Muscle layer of duodenum (tissue), 2 donors: ENCODE measurements around the gene C16orf86.

ENCODE experiments used
- H3K27ac ChIP-seq: one replicate; pipeline ENCODE4 v1.7.0; 2013; ENCODE audit warnings: mild to moderate bottlenecking, low read length
- H3K27me3 ChIP-seq: one replicate; pipeline ENCODE4 v1.7.0; 2013; ENCODE audit warnings: low read depth, mild to moderate bottlenecking, control low read depth, low read length
- H3K36me3 ChIP-seq, 2 donors: one replicate each; pipeline ENCODE4 v1.7.0; 2013; ENCODE audit warnings: low read length in 2 of 2, control low read depth in 1 of 2, mild to moderate bottlenecking in 1 of 2; ENCODE audit not compliant: insufficient read depth in 2 of 2, control insufficient read depth in 1 of 2
- H3K4me1 ChIP-seq, 2 donors: one replicate each; pipeline ENCODE4 v1.7.0; 2013; ENCODE audit warnings: low read length in 2 of 2, mild to moderate bottlenecking in 2 of 2, control low read depth in 1 of 2, moderate library complexity in 1 of 2; ENCODE audit not compliant: insufficient read depth in 2 of 2, control insufficient read depth in 1 of 2
- H3K4me3 ChIP-seq, 2 donors: one replicate each; pipeline ENCODE4 v1.7.0; 2013; ENCODE audit warnings: low read length in 2 of 2, low read depth in 1 of 2, mild to moderate bottlenecking in 1 of 2
- H3K9me3 ChIP-seq, 2 donors: one replicate each; pipeline ENCODE4 v1.7.0; 2013; ENCODE audit warnings: low read length in 2 of 2, control low read depth in 1 of 2, mild to moderate bottlenecking in 1 of 2; ENCODE audit not compliant: control insufficient read depth in 1 of 2
- donor health status: healthy.

Gene C16orf86

GRCh38 chr16:67702130-67702529 is 35.5 kb downstream of the C16orf86 start:
- no peaks in the 10 kb centered on the region for H3K9me3 ChIP-seq
- no peaks in the 10 kb centered on the region for H3K4me1 ChIP-seq
- no peaks in the 10 kb centered on the region for H3K27me3 ChIP-seq
- H3K4me3 ChIP-seq: no peak overlapping the region
- no peaks in the 10 kb centered on the region for H3K36me3 ChIP-seq
- no peak overlapping the region for H3K27ac ChIP-seq

GRCh38 chr16:67703626-67704025 is 37.0 kb downstream of the C16orf86 start:
- H3K36me3 ChIP-seq: no peaks in the 10 kb centered on the region
- H3K4me3 ChIP-seq: no peak overlapping the region
- no peak overlapping the region for H3K27ac ChIP-seq
- H3K9me3 ChIP-seq: no peaks in the 10 kb centered on the region
- no peaks in the 10 kb centered on the region for H3K27me3 ChIP-seq
- no peaks in the 10 kb centered on the region for H3K4me1 ChIP-seq

GRCh38 chr16:67704110-67704509 is 37.5 kb downstream of the C16orf86 start:
- H3K27ac ChIP-seq: no peak overlapping the region
- H3K9me3 ChIP-seq: no peaks in the 10 kb centered on the region

DNA sequence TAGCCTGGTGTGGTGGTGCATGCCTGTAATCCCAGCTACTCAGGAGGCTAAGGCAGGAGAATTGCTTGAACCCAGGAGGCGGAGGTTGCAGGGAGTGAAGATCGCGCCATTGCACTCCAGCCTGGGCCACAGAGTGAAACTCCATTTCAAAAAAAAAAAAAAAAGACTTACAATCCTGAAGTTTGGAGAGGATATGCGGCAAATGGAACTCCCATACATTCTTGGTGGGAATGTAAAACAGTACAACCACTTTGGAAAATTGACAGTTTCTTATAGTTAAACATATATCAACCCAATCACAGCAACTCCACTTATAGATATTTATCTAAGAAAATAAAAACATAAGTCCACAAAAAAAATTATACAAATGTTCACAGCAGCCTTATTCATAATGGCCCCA is 40.6 kb downstream of the C16orf86 start:
- Histone ChIP-seq H3K4me3 (no peak overlapping the region), H3K9me3 (no peaks in the 10 kb centered on the region), H3K27ac (no peak overlapping the region), H3K27me3 (no peaks in the 10 kb centered on the region), H3K36me3 (no peaks in the 10 kb centered on the region), H3K4me1 (no peaks in the 10 kb centered on the region)

More at GRCh38 chr16:67704110-67704509, 37.5 kb downstream of the C16orf86 start:
- no peak overlapping the region for H3K4me3 ChIP-seq
- no peaks in the 10 kb centered on the region for H3K27me3 ChIP-seq
- no peaks in the 10 kb centered on the region for H3K4me1 ChIP-seq
- H3K36me3 ChIP-seq: no peaks in the 10 kb centered on the region

DNA sequence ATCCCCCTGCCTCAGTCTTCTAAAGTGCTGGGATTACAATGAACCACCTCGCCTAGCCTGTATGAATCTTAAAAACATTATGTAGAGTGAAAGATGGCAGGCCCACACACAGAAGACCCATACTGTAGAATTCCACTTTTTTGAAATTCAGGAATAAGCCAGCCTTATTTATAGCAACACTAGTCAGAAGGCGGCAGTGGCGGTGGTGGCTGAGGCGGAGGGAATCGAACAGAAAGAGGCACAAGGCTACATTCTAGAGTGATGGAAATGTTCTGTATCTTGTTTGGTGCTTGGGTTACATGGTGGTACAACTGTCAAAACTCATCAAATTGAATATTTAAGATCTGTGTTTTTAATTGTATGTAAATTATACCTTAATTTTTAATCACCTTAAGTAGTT is 41.2 kb downstream of the C16orf86 start:
- no peaks in the 10 kb centered on the region for H3K4me1 ChIP-seq
- no peaks in the 10 kb centered on the region for H3K36me3 ChIP-seq
- H3K9me3 ChIP-seq: no peaks in the 10 kb centered on the region
- no peaks in the 10 kb centered on the region for H3K27me3 ChIP-seq
- no peak overlapping the region for H3K4me3 ChIP-seq
- H3K27ac ChIP-seq: no peak overlapping the region

DNA sequence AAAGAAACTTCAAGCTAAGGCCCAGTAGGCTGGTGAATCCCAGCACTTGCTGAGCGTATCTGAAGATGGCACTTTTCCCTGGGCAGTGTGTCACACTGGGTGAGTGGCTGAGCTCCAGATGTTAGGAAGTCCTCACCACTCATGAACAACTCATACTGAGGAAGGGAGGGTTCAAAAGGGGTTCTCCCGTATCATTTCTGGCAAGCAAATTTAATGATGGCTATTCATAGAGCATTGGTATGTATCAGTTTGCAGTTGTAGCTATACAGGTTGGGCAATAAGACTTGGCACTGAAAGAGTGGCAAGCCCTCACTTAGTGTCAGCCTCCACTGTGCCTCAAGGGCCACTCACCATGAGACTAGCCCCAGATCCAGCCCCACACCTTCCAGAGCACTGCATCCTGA is 41.8 kb downstream of the C16orf86 start:
- H3K36me3 ChIP-seq: no peaks in the 10 kb centered on the region
- no peak overlapping the region for H3K4me3 ChIP-seq
- H3K4me1 ChIP-seq: no peaks in the 10 kb centered on the region
- no peaks in the 10 kb centered on the region for H3K9me3 ChIP-seq
- no peaks in the 10 kb centered on the region for H3K27me3 ChIP-seq
- no peak overlapping the region for H3K27ac ChIP-seq

DNA sequence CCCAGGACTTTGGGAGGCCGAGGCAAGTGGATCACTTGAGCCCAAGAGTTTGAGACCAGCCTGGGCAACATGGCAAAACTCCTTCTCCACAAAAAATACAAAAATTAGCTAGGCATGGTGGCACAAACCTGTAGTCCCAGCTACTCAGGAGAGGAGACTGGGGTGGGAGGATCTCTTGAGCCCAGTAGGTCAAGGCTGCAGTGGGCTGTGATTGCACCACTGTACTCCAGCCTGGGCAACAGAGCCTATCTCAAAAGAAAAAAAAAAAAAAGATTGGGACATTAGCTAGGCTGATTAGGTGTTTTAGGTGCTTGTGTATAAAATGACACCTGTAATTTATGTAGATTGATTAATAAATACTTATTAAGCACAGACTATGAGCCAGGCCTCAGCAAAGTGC is 42.4 kb downstream of the C16orf86 start:
- no peaks in the 10 kb centered on the region for H3K4me1 ChIP-seq
- no peaks in the 10 kb centered on the region for H3K9me3 ChIP-seq
- no peaks in the 10 kb centered on the region for H3K27me3 ChIP-seq
- no peak overlapping the region for H3K27ac ChIP-seq
- H3K36me3 ChIP-seq: no peaks in the 10 kb centered on the region
- H3K4me3 ChIP-seq: no peak overlapping the region

- Histone ChIP-seq H3K36me3 (no peaks in the 10 kb centered on the region), H3K27ac (no peak overlapping the region), H3K27me3 (no peaks in the 10 kb centered on the region), H3K4me1 (no peaks in the 10 kb centered on the region), H3K9me3 (no peaks in the 10 kb centered on the region), H3K4me3 (no peak overlapping the region)
These were observed 44.0 kb downstream of the C16orf86 start for GRCh38 chr16:67710607-67711006.

DNA sequence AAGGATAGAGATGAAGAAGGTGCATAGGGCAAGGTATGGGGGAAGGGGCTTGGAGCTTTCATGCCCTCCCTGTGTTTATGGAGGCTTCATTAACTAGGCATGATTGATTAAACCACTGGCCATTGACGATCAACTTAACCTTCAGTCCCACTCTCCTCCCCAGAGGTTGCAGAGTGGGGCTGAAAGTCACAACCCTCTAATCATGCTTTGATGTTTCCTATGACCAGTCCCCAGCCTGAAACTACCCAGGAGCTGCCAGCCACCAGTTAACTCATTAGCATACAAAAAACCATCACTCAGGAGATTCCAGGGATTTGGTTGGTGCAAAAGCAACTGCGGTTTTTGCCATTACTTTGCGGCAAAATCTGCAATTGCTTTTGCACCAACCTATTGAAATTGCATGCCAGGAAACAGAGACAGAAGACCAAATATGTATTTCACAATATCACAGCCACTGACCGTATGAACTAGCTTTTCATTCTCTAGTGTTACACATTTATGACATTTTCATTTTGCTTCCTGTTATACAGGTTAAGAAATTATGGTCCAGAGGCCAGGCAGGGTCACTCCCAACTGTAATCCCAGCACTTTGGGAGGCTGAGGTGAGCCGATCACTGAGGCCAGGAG is 47.1 kb downstream of the C16orf86 start:
- Histone ChIP-seq H3K4me3 (no peak overlapping the region), H3K4me1 (peaks cover 4 to 9% of the 10 kb centered on the region in 2 donors), H3K27me3 (no peaks in the 10 kb centered on the region), H3K27ac (no peak overlapping the region), H3K9me3 (no peaks in the 10 kb centered on the region), H3K36me3 (no peaks in the 10 kb centered on the region)

DNA sequence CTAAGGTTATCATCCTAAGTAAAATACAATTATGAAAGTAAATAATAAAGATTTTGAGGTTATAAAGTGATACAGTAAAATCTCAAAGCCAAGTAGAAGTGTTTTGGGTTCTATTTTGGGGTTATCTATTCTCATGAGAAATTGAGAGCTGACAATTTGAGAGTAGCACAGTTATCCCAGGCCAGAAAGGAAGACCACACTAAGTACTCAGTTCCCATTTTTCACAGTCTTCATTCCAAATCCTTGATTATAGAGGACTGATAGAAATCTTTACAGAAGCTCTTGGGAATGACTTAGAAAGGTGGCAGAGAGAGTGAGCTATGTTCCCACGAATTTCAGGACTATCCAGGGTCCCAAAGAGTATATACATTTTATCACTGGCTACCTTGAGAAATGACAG is 47.9 kb downstream of the C16orf86 start:
- H3K27ac ChIP-seq: no peak overlapping the region

GRCh38 chr16:67716097-67716496 is 49.5 kb downstream of the C16orf86 start:
- Histone ChIP-seq H3K9me3 (no peaks in the 10 kb centered on the region), H3K36me3 (no peaks in the 10 kb centered on the region), H3K4me3 (no peak overlapping the region), H3K27ac (no peak overlapping the region), H3K27me3 (no peaks in the 10 kb centered on the region), H3K4me1 (peaks cover 4 to 14% of the 10 kb centered on the region in 2 donors)

More for the DNA sequence above, 47.9 kb downstream of the C16orf86 start:
- H3K4me1 ChIP-seq: peaks cover 4 to 9% of the 10 kb centered on the region in 2 donors
- H3K27me3 ChIP-seq: no peaks in the 10 kb centered on the region
- no peak overlapping the region for H3K4me3 ChIP-seq
- no peaks in the 10 kb centered on the region for H3K9me3 ChIP-seq
- no peaks in the 10 kb centered on the region for H3K36me3 ChIP-seq
